ENCODE measurements around the gene DGCR2.
"Not testable (repeated sequence)": the region's sequence is repeated elsewhere in the genome, so short reads cannot be mapped to it uniquely, and the experiment has no call there.

The DGCR2 gene

GRCh38 chr22:18994701-18995326, 127.4 kb downstream of the DGCR2 start:
- DNase-seq = no peak

GRCh38 chr22:18994056-18994455, 128.2 kb downstream of the DGCR2 start:
- DNase-seq = no peak

DNA sequence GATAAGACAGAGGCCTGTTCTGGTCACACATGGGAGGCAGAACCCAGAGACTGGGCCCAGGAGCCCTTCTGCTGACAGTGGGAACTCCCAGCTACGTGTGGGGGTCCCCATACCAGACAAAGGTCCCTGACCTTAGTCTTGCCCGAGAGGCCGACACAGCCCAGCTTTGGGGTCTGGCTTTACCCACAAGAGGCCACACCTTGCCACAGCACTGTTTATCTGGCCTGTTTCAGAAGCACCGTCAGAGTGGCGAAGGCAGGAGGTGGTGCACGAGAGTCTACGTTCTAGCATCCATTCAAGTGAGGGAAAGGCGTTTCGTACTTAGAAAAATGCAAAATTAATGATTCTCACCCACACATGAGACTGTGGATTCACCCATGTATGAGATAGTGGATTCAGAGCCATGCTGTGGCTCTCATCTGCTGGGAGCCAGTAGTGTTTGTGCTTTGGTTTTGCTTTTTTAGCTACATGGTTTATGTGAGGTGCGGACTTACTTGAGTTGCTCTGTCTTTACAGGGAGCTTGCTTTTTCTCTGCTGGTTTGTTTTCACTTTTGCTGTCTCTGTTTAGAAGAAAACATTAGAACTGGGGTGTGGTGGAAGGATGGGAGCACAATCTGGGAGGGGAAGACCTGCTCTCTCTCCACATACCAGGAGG, 129.5 kb downstream of the DGCR2 start:
- no peak for DNase-seq

- DNase-seq = peak in 1 of 2 experiments; percentile 16
Observed at GRCh38 chr22:18991821-18992442, 130.3 kb downstream of the DGCR2 start.

DNA sequence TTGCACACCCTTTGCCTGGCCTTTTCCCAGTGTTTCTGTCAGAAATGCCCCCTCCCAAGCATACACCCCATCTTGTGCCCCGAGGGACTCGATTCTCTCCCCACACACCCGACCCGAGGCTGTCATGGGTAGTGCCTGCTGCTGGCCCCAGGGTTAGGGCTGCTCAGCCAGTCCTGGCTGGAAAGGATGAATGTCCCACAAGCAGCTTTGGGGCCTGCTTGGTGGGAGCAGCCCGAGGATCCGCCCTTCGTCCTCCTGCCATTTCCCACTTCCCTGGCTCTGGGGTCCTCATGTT, 131.1 kb downstream of the DGCR2 start:
- DNase-seq = no peak

- no peak for DNase-seq
Observed at GRCh38 chr22:18990355-18991137, 131.7 kb downstream of the DGCR2 start.

DNA sequence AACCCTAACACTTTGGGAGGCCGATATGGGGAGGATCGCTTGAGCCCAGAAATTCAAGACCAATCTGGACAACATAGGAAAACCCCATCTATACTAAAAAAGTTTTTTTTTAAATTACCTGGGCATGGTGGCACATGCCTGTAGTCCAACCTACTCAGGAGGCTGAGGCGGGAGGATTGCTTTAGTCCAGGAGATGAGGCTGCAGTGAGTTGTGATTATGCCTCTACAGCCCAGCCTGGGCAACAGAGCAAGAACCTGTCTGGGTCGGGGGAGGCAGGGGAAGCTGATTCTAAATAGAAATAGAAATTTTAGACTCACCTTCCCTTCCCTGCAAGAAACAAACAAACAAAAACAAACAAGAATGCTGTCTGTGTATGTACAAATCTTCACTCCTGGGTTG, 133.3 kb downstream of the DGCR2 start:
- no peak for DNase-seq

DNA sequence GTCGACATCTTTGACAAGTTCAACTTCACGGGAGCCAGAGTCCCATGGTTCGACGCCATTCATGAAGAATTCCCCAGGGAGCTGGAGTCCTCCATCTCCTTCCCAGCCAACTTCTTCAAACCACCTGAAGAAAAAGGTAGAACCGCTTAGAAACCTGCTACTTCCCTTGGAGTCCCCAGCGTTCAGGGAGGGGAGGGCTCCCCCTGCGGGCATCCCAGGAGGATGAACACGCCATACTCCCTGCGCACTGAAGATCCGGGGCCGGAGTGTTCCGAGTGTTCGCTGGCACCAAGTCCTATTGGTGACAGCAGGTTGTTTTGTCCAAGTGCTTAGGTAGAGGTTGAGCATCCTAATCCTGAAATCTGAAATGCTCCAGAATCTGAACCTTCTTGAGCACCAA, 134.4 kb downstream of the DGCR2 start:
- DNase-seq = no peak

DNA sequence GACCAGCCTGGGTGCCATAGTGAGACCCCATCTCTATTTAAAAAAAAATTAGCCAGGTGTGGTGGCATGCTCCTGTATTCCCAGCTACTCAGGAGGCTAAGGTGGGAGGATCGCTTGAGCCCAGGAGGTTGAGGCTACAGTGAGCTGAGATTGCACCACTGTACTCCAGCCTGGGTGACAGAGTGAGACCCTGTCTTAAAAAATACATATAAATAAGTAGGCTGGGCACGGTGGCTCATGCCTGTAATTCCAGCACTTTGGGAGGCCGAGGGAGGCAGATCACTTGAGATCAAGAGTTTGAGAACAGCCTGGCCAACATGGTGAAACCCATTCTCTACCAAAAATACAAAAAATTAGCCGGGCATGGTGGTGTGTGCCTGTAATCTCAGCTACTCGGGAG, 135.1 kb downstream of the DGCR2 start:
- DNase-seq = not testable (repeated sequence)
